Skin of body (tissue), 2 donors: Measurements from ENCODE around the gene PDCD1. TPM values are rescaled to one million over a fixed set of nuclear protein-coding genes. Genes with fewer than 3 reads are reported as not detected.

ENCODE experiments used
- DNase-seq: peaks from one replicate; lab custom pipeline; 2025; lab: John Stamatoyannopoulos, UW
- total RNA-seq: library from RNA; depleted of rRNA; stranded (reverse); fragments of >200 nt; gene quantifications from one replicate; pipeline ENCODE4 v1.2.3, GENCODE V29; 2014

The PDCD1 gene
- total RNA-seq, 1 donor from 2014 or later = 0.10 TPM

DNA sequence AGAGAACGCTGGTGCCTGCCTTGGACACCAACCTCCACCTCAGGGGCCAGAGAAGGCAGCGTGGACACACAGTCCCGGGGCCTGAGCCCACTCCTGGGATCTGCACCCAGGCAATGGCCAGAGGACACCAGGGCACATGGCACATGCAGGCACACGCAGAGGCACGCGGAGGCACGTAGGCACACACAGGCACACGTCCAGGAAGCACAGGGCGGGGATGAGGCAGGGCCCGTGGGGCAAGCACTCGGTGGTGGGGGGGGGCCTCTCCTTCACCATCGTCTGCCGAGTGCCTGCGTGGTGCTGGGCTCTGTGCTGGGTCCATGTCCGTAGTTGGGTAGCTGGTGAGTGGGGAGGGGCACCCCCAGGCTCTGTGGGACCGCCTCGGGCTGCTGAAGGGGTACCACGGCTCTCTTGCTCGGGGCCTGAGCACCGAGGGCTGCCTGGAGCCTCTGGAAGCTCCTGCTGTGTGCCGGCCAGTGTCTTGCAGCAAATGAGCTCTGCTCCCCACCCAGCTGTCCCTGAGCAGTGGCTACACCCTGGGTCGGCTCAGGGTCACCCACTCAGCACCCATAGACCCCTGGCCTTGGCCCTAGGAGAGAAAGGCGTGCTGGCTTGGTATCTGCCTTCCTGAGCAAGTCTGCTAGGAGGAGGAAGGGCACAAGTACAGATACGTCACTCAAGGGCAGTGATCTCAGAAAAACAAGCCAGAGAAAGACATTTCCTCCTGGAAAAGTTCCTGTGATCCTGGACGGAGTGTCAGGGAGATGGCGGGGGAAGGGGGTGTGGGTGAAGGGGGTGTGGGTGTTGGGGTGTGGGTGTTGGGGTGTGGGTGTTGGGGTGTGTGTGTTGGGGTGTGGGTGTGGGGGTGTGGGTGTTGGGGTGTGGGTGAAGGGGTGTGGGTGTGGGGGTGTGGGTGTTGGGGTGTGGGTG lies 37.3 kb upstream of the PDCD1 start:
- DNase-seq = no peak

DNA sequence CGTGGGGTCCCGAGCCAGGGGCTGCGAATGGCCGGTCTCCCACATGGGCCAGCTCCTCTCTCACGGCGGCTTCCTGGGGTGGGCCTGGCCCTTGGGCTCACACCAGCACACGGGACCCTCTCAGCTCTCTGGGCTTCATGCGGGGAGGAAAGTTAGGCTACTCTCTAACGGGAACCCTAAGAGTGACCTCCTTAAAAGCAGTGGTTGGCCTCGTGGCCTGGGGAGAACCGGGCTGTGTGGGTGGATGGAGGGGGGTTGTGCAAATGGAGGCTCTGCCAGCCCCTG lies 36.7 kb upstream of the PDCD1 start:
- no peak for DNase-seq

DNA sequence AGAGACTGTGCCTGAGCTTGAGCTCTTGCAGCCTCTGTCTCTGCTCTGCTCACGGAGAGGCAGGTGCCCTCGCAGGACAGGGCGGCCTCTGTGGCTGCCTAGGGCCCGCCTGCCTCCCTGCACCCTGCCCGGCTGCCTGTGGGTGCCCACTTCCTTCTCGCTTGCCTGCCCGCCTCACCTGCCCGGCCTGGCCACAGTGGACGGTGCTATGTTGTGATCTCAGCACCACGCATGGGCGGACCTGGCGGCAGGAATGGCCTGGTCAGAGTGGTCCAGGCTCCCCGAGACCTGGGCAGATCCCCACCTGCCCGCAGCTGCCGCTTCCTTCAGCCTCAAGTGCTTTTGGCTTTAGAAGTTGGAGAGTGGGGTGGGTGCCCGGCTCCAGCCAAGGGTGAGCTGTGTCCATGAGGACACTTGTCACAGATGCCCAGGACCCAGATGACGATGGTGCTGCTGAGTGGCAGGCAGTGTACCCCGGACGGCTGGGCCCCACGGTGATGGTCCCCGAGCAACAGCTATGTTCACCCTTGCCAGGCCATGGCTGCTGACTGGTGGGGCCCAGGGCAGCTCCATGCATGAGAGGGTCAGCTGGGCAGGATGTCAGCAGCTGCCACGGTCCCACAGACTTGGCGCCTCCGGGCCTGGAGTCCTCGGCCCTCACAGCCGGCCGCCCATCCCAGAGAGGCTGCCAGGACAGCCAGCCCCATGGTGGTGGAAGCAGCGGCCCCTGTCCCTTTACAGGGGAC lies 36.2 kb upstream of the PDCD1 start:
- DNase-seq = no peak

DNA sequence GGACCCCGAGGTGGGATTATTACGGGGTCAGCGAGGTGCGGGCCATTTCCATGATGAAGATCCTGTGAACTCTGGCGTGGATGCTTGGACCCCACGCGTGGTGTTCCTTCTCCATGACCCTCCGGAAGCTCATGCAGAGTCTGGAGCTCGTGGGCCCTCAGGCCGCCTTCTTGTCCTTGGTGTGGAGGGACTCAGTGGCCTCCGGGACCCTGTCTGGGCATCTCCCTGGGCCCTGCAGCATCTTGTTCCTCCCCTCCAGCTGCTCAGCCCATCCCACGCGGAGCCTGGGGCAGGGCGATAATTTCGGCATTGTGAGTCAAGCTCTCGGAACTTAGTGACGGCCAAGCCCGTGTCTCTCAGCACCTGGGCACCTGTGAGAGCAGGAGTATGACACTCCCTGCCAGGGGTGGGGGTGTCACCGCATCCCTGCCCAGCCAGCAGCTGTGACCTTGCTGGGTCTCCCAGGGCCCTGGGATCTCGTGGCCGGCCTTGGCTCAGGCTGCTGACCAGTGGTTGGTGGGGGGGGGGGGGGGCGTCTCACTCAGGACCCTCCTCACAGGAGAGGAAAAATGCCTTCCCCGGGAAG lies 35.5 kb upstream of the PDCD1 start:
- no peak for DNase-seq

DNA sequence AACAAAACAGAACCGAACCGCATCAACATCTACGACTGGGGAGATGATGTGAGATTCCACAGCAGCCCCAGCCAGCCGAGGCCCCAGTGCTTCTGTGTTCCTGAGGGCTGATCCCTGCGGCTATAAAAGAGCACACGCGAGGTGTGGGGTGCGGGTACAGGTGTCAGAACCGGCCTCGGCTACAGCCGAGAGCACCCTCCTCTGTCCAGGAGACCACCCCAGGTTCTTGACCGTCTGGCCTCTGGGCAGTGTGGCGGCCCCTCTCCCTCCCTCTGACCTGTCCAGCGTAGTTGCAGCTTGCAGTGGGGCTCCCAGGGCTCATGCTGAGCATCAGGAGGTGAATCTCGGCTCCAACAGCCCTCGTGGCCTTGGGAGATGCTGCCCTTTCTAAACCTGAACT lies 34.6 kb upstream of the PDCD1 start:
- no peak for DNase-seq

DNA sequence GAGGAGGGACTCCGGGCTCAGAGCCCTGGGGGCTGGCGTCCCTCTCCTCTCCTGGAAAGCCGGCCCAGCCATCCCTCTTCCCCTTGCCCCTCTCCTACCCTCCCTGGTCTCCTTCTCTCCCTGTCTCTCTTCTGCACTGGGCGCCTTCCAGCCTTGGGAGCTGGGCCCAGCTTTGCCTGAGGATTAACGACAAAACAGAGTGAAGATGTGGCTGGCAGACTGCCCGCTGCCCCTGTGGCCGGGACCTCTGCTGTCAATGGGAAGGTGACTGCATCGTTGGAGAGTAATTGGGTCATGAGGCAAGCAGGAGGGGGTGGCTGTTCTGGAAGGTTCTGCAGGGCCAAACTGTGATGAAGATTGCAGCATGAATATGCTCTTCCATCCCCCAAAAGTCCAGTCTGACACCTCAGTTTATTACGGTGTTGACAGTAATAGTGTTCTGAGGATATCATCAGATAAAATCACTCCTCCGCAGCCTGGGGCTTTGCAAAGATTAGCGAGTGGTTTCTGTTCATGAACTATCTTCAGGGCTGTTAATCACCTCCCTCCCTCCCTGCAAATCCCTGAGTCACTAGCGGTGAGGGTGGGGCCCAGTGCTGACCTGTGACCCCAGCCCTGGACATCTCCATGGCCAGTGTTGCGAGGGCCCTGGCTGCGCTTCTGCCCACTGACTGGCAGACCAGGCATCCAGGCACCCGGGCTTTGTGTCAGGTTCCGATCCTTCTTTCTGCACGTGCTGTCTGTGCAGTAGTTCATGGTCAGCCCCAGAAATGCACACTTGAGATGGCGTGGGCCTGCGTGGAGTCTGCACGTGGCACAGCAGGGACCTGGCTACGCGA lies 33.8 kb upstream of the PDCD1 start:
- no peak for DNase-seq

DNA sequence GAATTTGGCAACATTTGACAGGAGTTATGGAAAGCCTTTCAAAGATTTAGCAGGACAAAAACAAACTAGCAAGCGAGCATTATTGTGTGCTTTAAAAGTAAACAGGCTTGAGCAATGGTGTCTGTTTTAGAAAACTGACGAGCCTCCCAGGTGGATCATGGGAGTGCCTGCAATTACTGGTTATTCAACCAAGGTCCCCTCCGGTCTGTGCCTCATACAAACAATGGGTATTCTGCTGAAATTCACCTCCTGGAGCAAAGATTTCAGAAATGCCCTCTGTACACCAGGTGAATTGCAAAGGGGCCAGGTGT lies 33.2 kb upstream of the PDCD1 start:
- DNase-seq = no peak

DNA sequence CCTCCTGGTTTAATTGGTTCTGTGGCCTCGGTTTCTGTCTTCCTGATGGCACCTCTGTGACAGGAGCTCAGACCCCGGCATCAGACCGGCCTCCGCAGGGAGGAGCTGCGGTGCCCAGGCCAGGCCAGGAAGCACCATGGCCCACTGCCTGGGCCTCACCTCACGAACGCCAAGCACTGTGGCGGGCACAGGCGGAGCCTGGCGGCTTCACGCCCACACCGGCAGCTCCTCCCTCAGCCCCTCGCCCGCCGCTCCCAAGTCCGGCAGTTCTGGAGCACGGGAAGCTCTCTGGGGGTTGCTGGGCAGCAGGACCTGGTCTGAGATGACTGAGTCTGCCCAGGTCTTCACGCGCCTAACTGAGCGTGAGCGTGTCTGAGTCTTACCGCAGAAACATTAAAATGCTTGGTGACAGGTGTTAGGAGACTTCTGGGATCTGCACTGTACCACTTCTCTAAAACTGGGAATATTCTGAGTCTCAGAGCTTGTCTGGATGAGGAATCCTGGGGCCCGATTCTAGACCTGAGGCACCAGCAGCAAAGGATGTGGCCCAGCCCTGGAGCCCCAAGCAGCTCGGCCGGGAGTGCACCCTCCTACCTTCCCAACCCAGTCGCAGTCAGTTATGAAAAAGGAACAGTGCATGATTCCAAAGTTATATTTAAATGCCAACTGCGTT lies 32.8 kb upstream of the PDCD1 start:
- DNase-seq = no peak

DNA sequence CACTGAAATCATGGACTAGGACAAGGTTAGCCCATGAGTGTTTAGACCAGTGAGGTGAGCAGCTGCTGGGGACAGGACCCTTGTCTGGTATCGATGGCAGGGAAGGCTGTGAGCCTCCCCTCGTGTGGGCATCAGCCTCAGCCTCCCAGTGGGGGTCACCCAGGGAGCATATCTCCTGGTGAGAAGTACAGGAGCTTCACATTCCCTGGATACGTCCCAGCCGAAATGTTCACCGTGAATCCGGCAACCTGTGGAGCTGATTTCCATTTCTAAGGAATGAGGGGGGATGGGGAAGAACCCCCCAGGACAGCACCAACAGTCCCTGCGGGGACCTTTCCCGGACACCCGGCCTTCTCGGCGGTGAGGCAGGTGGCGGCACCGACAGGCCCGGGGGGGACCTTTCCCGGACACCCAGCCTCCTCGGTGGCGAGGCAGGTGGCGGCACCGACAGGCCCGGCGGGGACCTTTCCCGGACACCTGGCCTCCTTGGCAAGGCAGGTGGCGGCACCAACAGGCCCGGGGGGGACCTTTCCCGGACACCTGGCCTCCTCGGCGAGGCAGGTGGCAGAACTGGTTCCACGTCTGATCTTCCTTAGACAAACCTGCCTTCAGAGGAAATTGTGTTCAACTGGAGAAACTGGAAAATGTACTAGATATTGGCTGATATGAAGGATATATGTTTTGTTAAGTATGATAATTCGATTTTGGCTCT lies 32.0 kb upstream of the PDCD1 start:
- no peak for DNase-seq

DNA sequence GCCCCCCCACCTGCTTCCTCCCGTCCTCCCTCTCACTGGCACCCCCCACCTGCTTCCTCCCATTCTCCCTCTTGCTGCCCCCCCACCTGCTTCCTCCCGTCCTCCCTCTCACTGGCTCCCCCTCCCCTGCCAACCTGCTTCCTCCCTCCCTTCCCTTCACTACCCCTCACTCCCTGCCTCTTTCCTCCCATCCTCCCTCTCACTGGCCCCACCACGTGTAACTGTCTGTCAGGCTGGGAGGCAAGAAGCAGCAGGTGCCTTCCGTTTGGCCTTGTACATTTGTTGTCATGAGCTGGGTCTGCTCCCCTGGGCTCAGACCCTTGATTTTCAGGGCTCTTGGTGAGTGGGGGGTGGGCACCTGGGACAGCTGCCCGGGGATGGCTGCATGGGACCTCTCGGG lies 29.9 kb upstream of the PDCD1 start:
- no peak for DNase-seq

DNA sequence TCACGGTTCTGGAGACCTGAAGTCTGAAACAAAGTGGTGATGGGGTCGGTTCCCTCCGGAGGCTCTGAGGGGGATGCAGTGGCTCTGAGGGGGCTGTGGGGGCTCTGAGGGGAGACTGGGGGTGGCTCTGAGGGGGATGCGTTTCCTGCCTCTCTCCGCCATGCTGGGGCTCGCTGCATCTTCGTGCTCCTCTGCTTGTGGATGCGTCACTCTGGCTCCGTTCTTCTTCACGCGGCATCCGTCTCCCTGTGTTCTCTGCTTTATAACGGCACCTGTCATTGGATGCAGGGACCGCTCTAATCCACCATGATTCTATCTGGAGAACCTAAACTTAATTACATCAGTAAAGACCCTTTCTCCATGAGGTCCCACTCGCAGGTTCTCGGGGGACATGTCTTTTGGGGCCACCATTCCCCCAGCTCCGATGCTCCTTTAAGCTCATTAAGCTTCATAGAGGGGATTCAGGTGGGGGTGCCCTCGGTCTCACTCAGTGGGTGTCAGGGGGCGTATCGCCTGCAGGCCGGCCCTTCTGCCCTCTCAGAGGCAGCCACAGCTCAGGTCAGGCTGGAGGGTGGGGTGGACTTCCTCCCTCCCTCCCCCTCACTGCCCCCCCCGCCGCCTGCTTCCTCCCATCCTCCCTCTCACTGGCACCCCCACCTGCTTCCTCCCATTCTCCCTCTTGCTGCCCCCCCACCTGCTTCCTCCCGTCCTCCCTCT lies 29.3 kb upstream of the PDCD1 start:
- no peak for DNase-seq

DNA sequence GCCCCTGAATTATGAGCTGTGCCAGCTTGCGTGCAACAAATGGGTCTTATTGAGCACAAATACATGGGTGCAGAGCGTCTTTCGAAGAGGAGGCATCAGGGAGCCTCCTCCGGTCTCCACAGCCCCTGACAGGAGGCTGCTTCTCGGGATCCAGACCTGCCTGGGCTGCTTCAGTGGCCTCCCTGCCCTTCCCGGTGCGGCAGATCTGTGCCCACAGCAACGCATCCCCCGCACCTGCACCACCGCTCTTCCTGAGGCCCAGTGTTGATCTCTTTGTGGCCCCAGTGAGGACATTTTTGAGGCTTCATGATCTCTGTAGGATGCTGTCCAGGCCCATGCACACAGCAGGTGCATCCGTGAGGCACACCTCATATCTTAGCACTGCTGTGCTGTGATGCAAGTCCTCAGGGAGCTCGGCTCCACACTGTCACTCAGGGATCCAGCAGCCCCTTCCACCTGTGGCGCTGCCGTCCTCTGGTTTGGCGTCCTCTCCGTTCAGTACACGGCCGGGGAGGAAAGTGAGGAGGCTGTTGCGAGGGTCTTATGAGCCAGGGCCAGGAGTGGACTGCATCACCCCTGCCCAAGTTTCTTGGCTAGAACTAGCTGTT lies 28.2 kb upstream of the PDCD1 start:
- no peak for DNase-seq

DNA sequence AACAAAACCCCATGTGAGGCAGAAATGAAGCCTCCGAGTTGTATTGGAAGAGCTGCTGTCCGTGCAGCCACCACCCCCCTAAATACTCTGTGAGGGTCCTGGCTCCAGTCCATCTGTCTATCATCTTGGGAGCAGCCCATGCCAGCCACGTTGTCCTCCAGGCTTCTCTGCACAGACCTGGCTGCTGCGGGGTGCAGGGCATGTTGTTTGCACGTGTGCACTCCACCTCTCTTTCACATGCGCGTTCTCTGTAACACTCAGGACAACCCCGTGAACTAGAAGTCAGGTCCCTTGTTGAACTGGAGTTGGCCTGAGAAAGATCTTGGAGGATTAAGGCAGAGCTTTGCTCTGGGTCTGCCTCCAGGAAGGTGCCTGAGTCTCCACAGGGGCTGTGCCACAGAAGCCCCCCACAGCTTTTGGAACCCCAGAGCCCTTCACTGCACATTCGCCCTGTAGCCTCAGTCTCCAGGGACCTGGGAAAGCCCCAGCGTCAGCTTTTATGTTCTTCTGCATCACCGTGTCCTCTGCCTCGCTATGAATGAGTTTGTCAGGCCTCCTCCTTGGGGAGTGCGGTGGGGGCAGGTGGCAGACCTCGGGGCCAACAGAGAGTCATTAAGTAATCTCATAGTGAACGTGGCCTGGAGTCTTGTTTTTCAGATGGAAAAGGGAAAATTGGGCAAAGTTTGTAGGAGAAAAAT lies 27.4 kb upstream of the PDCD1 start:
- no peak for DNase-seq

DNA sequence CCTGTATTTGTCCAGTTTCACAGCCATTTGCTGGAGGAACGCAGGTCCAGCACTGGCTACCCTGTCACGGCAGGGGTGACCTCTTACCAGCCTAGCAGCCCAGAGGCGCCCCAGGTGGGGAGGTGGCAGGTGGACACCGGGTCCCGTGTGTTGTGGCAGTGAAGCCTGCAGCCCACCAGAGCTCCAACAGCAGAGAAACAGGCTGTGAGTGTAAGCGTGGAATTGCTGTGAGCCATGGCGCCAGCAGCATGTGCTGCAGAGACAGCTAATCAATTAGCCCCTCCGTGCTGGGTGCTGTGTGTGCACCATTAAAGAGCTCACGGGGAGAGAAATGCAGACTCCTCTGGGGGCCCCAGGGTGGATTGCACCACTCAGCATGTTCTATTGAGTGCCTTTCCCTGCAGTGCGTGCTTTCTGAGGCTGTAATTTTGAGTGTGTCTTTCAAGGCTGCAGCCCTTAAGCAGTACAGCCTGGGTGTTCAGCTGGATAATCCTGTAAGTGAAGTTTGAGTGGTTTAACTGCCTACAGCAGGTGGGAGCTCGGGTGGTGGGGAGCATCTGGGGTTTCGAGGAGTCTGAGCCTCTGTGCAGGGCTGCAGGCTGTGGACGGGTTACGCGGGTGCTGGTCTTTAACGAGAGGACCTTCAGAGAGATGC lies 26.7 kb upstream of the PDCD1 start:
- no peak for DNase-seq

DNA sequence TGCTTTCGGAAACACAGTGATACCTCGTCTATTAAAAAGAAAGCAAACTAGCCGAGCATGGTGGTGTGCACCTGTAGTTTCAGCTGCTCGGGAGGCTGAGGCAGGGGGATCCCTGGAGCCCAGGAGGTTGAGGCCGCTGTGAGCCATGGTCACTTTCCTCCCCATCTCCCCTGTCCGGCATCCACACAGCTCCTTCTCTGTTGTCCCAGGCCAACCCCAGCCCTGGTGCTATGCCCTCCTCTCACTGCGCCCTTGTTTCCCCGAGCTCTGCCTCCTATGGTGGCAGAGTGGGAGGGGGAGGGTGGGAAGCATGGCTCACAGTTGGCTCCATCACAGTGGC lies 26.2 kb upstream of the PDCD1 start:
- DNase-seq = no peak

DNA sequence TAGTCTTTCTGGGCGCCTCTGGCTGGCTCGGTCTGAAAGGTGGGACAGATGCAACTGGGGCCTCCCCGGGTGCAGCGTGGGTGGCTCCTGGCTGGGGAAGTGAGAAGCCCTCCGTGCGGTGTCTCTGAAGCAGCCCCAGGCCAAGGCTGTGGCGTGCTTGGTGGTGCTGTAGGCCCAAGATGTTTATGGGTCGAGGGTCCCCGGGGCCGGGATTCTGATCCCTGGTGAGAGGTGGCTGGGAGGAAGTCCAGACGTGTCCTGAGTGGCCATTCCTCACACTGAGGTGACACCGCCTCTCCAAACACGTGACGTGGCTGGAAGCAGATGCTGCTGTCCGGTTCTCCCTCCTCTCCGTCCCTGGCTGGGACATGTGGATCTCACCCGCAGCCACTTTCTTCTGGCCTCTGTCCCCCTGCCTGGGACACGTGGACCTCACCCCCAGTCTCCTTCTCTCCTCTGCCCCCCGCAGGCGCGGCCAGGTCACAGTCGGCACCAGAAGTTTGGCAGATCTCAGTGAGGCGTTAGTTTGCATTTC lies 23.5 kb upstream of the PDCD1 start:
- DNase-seq = peak; percentile 53

DNA sequence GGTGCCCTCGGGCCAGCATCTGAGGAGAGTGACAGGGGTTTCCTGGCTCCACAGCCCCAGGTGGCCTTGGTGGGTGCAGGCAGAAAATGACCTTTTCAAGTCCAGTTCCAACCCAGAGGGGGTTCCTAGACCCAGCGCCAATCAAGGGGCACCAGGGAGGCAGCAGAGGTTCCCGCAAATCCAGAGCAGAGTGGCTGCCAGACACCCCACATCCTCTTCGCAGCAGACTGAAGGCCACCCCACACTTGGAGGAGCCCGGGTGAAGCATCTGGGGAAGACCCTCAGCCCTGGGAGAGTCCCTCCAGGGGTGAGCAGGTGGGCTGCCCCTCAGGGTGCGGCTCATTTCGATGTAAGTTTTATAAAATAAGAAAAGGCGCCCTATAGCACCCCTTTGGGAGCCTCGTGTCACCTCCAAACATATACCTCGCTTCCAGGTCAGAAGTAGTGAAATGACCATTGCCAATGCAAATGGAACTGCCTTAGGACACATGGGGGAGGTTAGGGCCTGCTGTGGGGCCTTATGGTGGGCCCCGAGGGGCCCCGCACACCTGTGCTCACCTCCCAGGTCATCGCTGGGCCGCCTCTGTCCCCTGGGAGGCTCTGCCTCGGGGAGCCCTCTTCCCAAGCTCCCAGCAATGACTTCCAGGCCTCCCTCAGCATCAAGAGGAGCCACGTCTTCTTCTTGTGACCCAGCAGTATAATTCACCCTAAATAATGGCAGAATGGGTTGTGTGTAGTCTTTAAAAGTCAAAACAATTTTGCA lies 21.8 kb upstream of the PDCD1 start:
- no peak for DNase-seq

DNA sequence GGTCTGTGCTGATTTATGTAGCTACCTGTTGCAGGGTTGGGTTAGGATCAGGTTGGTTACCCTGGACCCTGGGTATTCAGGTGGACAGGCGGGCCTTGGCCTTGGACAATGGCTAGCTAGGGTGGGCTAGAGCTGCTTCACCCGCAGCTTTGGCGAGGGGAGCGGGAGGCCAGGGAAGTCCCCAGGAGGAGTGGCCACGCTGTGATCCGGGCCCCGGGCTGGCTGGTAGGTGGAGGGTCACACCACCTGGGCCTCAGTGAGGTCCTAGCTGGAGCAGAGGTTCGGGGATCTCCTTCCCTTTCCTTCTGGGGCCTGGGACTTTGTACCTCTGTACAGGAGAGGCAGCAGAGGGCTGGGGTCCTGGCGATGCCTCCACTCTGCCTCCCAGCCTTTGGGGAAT lies 20.6 kb upstream of the PDCD1 start:
- no peak for DNase-seq
